HG02981 (cell line): ENCODE measurements around the gene SSNA1.

Source experiments
- ATAC-seq: cut with Tn5 transposase; IDR thresholded peaks from one replicate; pipeline ENCODE4 v1.9.1; 2021; ENCODE audit warnings: mild to moderate bottlenecking, moderate library complexity; ENCODE audit not compliant: unreplicated experiment

Gene SSNA1

GRCh38 chr9:137167747-137168572 is 20.5 kb upstream of the SSNA1 start:
- ATAC-seq = no peak

GRCh38 chr9:137168573-137168903 is 19.9 kb upstream of the SSNA1 start:
- ATAC-seq = no peak

GRCh38 chr9:137168904-137169856 is 19.3 kb upstream of the SSNA1 start:
- ATAC-seq = no peak

GRCh38 chr9:137169896-137170358 is 18.5 kb upstream of the SSNA1 start, which contains the start of gene LRRC26:
Gene LRRC26 (minus strand): TSS chr9:137170051. CDS start chr9:137169943, 108 bp downstream.
- ATAC-seq = no peak

- ATAC-seq = no peak
Observed at GRCh38 chr9:137170486-137171148, 17.9 kb upstream of the SSNA1 start.

GRCh38 chr9:137171149-137171900 is 17.2 kb upstream of the SSNA1 start:
- ATAC-seq = no peak

GRCh38 chr9:137172901-137173795 is 15.3 kb upstream of the SSNA1 start:
- ATAC-seq = no peak

GRCh38 chr9:137173796-137174664 is 14.4 kb upstream of the SSNA1 start:
- no peak for ATAC-seq

- no peak for ATAC-seq
Observed at GRCh38 chr9:137174722-137175293, 13.7 kb upstream of the SSNA1 start.

GRCh38 chr9:137175345-137175961 is 13.0 kb upstream of the SSNA1 start:
- ATAC-seq = no peak

GRCh38 chr9:137176302-137177182 is 11.9 kb upstream of the SSNA1 start:
- no peak for ATAC-seq

- ATAC-seq = no peak
Observed at GRCh38 chr9:137178201-137178938, 10.1 kb upstream of the SSNA1 start.

- no peak for ATAC-seq
Observed at GRCh38 chr9:137178939-137179630, 9.4 kb upstream of the SSNA1 start.

- no peak for ATAC-seq
Observed at GRCh38 chr9:137179761-137180160, 8.7 kb upstream of the SSNA1 start.

- ATAC-seq = no peak
Observed at GRCh38 chr9:137180491-137180890, 8.0 kb upstream of the SSNA1 start.
